SJSA1 (cell line): ENCODE results near the gene COQ6. TPM values are rescaled to one million over a fixed set of nuclear protein-coding genes. Genes with fewer than 3 reads are reported as not detected.
"Not testable (repeated sequence)": the region's sequence is repeated elsewhere in the genome, so short reads cannot be mapped to it uniquely, and the experiment has no call there.

ENCODE experiments used
- DNase-seq, 2 experiments: peaks; one replicate each; pipeline ENCODE4 v3.0.0-alpha.2; 2015 to 2020; ENCODE audit warnings: low spot score in 2 of 2, low read depth in 1 of 2
- H3K27ac ChIP-seq: fragments of 250-450 bp; sonication (Bioruptor Pico); 2 replicates; pipeline ENCODE4 v1.5.1; 2020; ENCODE audit warnings: mild to moderate bottlenecking, moderate library complexity
- H3K27me3 ChIP-seq: fragments of 250-450 bp; sonication (Bioruptor Pico); replicated peaks from 2 replicates; pipeline ENCODE4 v1.5.1; 2020; ENCODE audit warnings: mild to moderate bottlenecking, moderate library complexity
- H3K36me3 ChIP-seq: fragments of 250-450 bp; sonication (Bioruptor Pico); 2 replicates; pipeline ENCODE4 v1.5.1; 2020; ENCODE audit warnings: mild to moderate bottlenecking
- H3K4me1 ChIP-seq: fragments of 250-450 bp; sonication (Bioruptor Pico); replicated peaks from 2 replicates; pipeline ENCODE4 v1.6.1; 2021; ENCODE audit warnings: mild to moderate bottlenecking
- H3K4me3 ChIP-seq: fragments of 250-450 bp; sonication (Bioruptor Pico); 2 replicates; pipeline ENCODE4 v1.5.1; 2020; ENCODE audit warnings: mild to moderate bottlenecking
- H3K9me3 ChIP-seq: fragments of 250-450 bp; sonication (Bioruptor Pico); replicated peaks from 2 replicates; pipeline ENCODE4 v1.5.1; 2020; ENCODE audit warnings: mild to moderate bottlenecking
- total RNA-seq: library from RNA; depleted of rRNA; stranded (reverse); fragments of >200 nt; shearing (Covaris generic); gene quantifications from 2 replicates; pipeline ENCODE4 v1.2.3, GENCODE V29; 2014; rRNA removed

COQ6 gene
- total RNA-seq, result 15.5 and 19.6 TPM in 2 replicates

GRCh38 chr14:73949752-73950734, at the start of gene COQ6, which contains the start of gene FAM161B:
TSS of gene COQ6 (plus strand) at chr14:73950302. CDS start at chr14:73950333, 31 bp downstream.
TSS of gene FAM161B (minus strand) at chr14:73950094. CDS start at chr14:73950026, 68 bp downstream.
- H3K27me3 ChIP-seq, result no peaks in the 10 kb centered on the region
- peaks cover 10% of the 10 kb centered on the region for H3K4me1 ChIP-seq
- peak within 1 kb of the TSS; percentile 69 for H3K4me3 ChIP-seq
- H3K27ac ChIP-seq, result peak within 1 kb of the TSS; percentile 93
- H3K9me3 ChIP-seq, result no peaks in the 10 kb centered on the region
- peaks cover 9% of the 10 kb centered on the region; the same call in 1 of the 2 replicates for H3K36me3 ChIP-seq
- DNase-seq, result peak; percentile 94 to 96

GRCh38 chr14:73903028-73903427, 47.1 kb upstream of the COQ6 start:
- H3K27ac ChIP-seq, result no peak overlapping the region
- no peak overlapping the region for H3K4me3 ChIP-seq
- no peaks in the 10 kb centered on the region for H3K9me3 ChIP-seq
- H3K36me3 ChIP-seq, result peaks cover 74% of the 10 kb centered on the region
- DNase-seq, result peak in 1 of 2 experiments; percentile 4
- peaks cover 10% of the 10 kb centered on the region for H3K4me1 ChIP-seq
- H3K27me3 ChIP-seq, result no peaks in the 10 kb centered on the region

- Histone ChIP-seq H3K36me3 (peaks cover 90% of the 10 kb centered on the region), H3K9me3 (no peaks in the 10 kb centered on the region; the same call in 1 of the 2 replicates), H3K27me3 (no peaks in the 10 kb centered on the region), H3K4me3 (no peak overlapping the region), H3K27ac (no peak overlapping the region), H3K4me1 (no peaks in the 10 kb centered on the region)
- DNase-seq, result no peak
These were observed 40.4 kb upstream of the COQ6 start for GRCh38 chr14:73909681-73910080.

- Histone ChIP-seq H3K9me3 (no peaks in the 10 kb centered on the region; the same call in 1 of the 2 replicates), H3K36me3 (peaks cover 76% of the 10 kb centered on the region), H3K4me3 (no peak overlapping the region), H3K4me1 (no peaks in the 10 kb centered on the region), H3K27me3 (no peaks in the 10 kb centered on the region), H3K27ac (no peak overlapping the region)
- no peak for DNase-seq
These were observed 36.8 kb upstream of the COQ6 start for GRCh38 chr14:73913256-73913655.

- Histone ChIP-seq H3K27me3 (no peaks in the 10 kb centered on the region), H3K27ac (no peak overlapping the region), H3K4me1 (no peaks in the 10 kb centered on the region), H3K9me3 (no peaks in the 10 kb centered on the region; the same call in 1 of the 2 replicates), H3K4me3 (no peak overlapping the region), H3K36me3 (peaks cover 73% of the 10 kb centered on the region)
- DNase-seq, result no peak
These were observed 33.8 kb upstream of the COQ6 start for GRCh38 chr14:73916324-73916723.

GRCh38 chr14:73919457-73919856, 30.6 kb upstream of the COQ6 start:
- peaks cover 73% of the 10 kb centered on the region for H3K36me3 ChIP-seq
- not testable (repeated sequence) for H3K27me3 ChIP-seq, H3K9me3 ChIP-seq, H3K4me3 ChIP-seq, H3K4me1 ChIP-seq, DNase-seq, H3K27ac ChIP-seq

GRCh38 chr14:73924337-73924736, 25.8 kb upstream of the COQ6 start:
- Histone ChIP-seq H3K9me3 (no peaks in the 10 kb centered on the region), H3K27ac (no peak overlapping the region), H3K27me3 (no peaks in the 10 kb centered on the region), H3K36me3 (peaks cover 81% of the 10 kb centered on the region), H3K4me1 (no peaks in the 10 kb centered on the region), H3K4me3 (no peak overlapping the region)
- DNase-seq, result no peak

GRCh38 chr14:73935666-73936065, 14.4 kb upstream of the COQ6 start:
- Histone ChIP-seq H3K4me1 (no peaks in the 10 kb centered on the region), H3K4me3 (no peak overlapping the region), H3K27me3 (no peaks in the 10 kb centered on the region), H3K9me3 (no peaks in the 10 kb centered on the region), H3K36me3 (peaks cover 48% of the 10 kb centered on the region), H3K27ac (no peak overlapping the region)
- no peak for DNase-seq

GRCh38 chr14:73936548-73936947, 13.6 kb upstream of the COQ6 start:
- Histone ChIP-seq H3K4me3 (no peak overlapping the region), H3K27me3 (no peaks in the 10 kb centered on the region), H3K36me3 (peaks cover 41% of the 10 kb centered on the region), H3K27ac (no peak overlapping the region), H3K9me3 (no peaks in the 10 kb centered on the region), H3K4me1 (no peaks in the 10 kb centered on the region)
- DNase-seq, result no peak

GRCh38 chr14:73937012-73937411, 13.1 kb upstream of the COQ6 start:
- Histone ChIP-seq H3K9me3 (no peaks in the 10 kb centered on the region), H3K4me3 (no peak overlapping the region), H3K27me3 (no peaks in the 10 kb centered on the region), H3K27ac (no peak overlapping the region), H3K4me1 (no peaks in the 10 kb centered on the region), H3K36me3 (peaks cover 36% of the 10 kb centered on the region)
- DNase-seq, result no peak

GRCh38 chr14:73942180-73942579, 7.9 kb upstream of the COQ6 start:
- no peak for DNase-seq
- Histone ChIP-seq H3K27ac (no peak overlapping the region), H3K4me3 (no peak overlapping the region), H3K27me3 (no peaks in the 10 kb centered on the region), H3K9me3 (no peaks in the 10 kb centered on the region), H3K36me3 (peaks cover 7% of the 10 kb centered on the region; the same call in 1 of the 2 replicates), H3K4me1 (no peaks in the 10 kb centered on the region)

GRCh38 chr14:73943083-73943482, 7.0 kb upstream of the COQ6 start:
- no peak for DNase-seq

GRCh38 chr14:73944432-73945158, 5.5 kb upstream of the COQ6 start:
- H3K27me3 ChIP-seq, result no peaks in the 10 kb centered on the region
- H3K27ac ChIP-seq, result no peak overlapping the region
- H3K9me3 ChIP-seq, result no peaks in the 10 kb centered on the region
- no peak overlapping the region for H3K4me3 ChIP-seq
- peaks cover 4% of the 10 kb centered on the region; the same call in 1 of the 2 replicates for H3K4me1 ChIP-seq
- H3K36me3 ChIP-seq, result peaks cover 7% of the 10 kb centered on the region; the same call in 1 of the 2 replicates
- no peak for DNase-seq

More at GRCh38 chr14:73943083-73943482, 7.0 kb upstream of the COQ6 start:
- H3K4me1 ChIP-seq, result no peaks in the 10 kb centered on the region
- peaks cover 7% of the 10 kb centered on the region; the same call in 1 of the 2 replicates for H3K36me3 ChIP-seq
- no peaks in the 10 kb centered on the region for H3K27me3 ChIP-seq
- H3K4me3 ChIP-seq, result no peak overlapping the region
- H3K27ac ChIP-seq, result no peak overlapping the region
- H3K9me3 ChIP-seq, result no peaks in the 10 kb centered on the region
